Esophagus muscularis mucosa (tissue), 4 donors: ENCODE results near the gene SHC2.

Source experiments
- CTCF ChIP-seq, 3 experiments: fragments of 200-600 bp in 2 of 3; fragments of 450-650 bp in 1 of 3; sonication (generic) in 2 of 3; IDR thresholded peaks; one replicate each; pipeline ENCODE4 v1.5.1; 2017 to 2019; ENCODE audit warnings: antibody characterized with exemption in 3 of 3, mild to moderate bottlenecking in 2 of 3, moderate library complexity in 1 of 3
- EP300 ChIP-seq: sonication (generic); formaldehyde crosslinking; IDR thresholded peaks from one replicate; pipeline ENCODE4 v1.6.1; 2017; ENCODE audit warnings: antibody characterized with exemption
- POLR2A ChIP-seq: fragments of 450-650 bp; IDR thresholded peaks from one replicate; pipeline ENCODE4 v1.6.1; 2017; ENCODE audit warnings: antibody characterized with exemption, moderate library complexity, mild to moderate bottlenecking, low read depth

DNA sequence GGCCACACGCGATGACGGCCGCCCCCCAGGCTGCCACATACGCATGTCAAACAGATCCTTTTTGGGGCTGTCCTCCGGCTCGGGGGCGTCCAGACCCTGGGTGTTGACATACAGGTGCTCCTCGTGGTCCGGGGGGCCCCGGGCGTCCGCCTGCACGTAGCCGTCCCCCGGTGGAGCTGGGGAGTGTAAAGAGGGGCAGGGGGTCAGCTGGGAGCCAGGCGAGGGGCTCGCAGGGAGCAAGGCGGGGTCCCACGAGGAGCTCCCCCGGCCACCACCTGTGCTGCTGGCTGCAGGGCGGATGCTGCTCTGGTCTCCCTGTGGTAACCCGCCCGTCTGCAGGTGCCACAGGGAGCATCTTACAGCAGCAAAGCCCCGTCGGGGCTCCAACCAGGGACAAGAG, 35.8 kb downstream of the SHC2 start:
- no peak for TF ChIP-seq CTCF (IDR thresholded peaks at IDR 0.05)
- TF ChIP-seq POLR2A = no peak
- no peak for TF ChIP-seq EP300
